Measurements from ENCODE around the gene MBLAC2.
A peak's percentile ranks its signal among the peaks of the same experiment; 100 is the strongest.

MBLAC2 gene

GRCh38 chr5:90474235-90475107, at the start of gene MBLAC2, which contains the start of gene POLR3G:
Gene MBLAC2 (minus strand): TSS chr5:90474771. CDS start chr5:90474292, 479 bp downstream.
Gene POLR3G (plus strand): TSS chr5:90474864. CDS start chr5:90485568, 10,704 bp downstream.
- DNase-seq (ENCODE audit: low read depth in 2 of 2), result peak; percentile 92 to 94

GRCh38 chr5:90519081-90519480, 44.5 kb upstream of the MBLAC2 start:
- DNase-seq (ENCODE audit: low read depth in 2 of 2), result no peak

- no peak for DNase-seq (ENCODE audit: low read depth in 2 of 2)
Observed at GRCh38 chr5:90518661-90519060, 44.1 kb upstream of the MBLAC2 start.

- DNase-seq (ENCODE audit: low read depth in 2 of 2), result no peak
Observed at GRCh38 chr5:90514520-90514919, 39.9 kb upstream of the MBLAC2 start.

- no peak for DNase-seq (ENCODE audit: low read depth in 2 of 2)
Observed at GRCh38 chr5:90510438-90510837, 35.9 kb upstream of the MBLAC2 start.

- no peak for DNase-seq (ENCODE audit: low read depth in 2 of 2)
Observed at GRCh38 chr5:90506221-90506620, 31.6 kb upstream of the MBLAC2 start.

- DNase-seq (ENCODE audit: low read depth in 2 of 2), result no peak
Observed at GRCh38 chr5:90504743-90505142, 30.2 kb upstream of the MBLAC2 start.

- no peak for DNase-seq (ENCODE audit: low read depth in 2 of 2)
Observed at GRCh38 chr5:90503596-90503995, 29.0 kb upstream of the MBLAC2 start.

- no peak for DNase-seq (ENCODE audit: low read depth in 2 of 2)
Observed at GRCh38 chr5:90495146-90495545, 20.6 kb upstream of the MBLAC2 start.

- no peak for DNase-seq (ENCODE audit: low read depth in 2 of 2)
Observed at GRCh38 chr5:90494043-90494442, 19.5 kb upstream of the MBLAC2 start.

GRCh38 chr5:90488791-90489190, 14.2 kb upstream of the MBLAC2 start:
- no peak for DNase-seq (ENCODE audit: low read depth in 2 of 2)

- no peak for DNase-seq (ENCODE audit: low read depth in 2 of 2)
Observed at GRCh38 chr5:90484540-90484939, 10.0 kb upstream of the MBLAC2 start.

- no peak for DNase-seq (ENCODE audit: low read depth in 2 of 2)
Observed at GRCh38 chr5:90483206-90483605, 8.6 kb upstream of the MBLAC2 start.

- no peak for DNase-seq (ENCODE audit: low read depth in 2 of 2)
Observed at GRCh38 chr5:90480699-90481098, 6.1 kb upstream of the MBLAC2 start.

GRCh38 chr5:90479611-90480385, 5.2 kb upstream of the MBLAC2 start:
- DNase-seq (ENCODE audit: low read depth in 2 of 2), result no peak

GRCh38 chr5:90477621-90478215, 3.1 kb upstream of the MBLAC2 start:
- no peak for DNase-seq (ENCODE audit: low read depth in 2 of 2)

- no peak for DNase-seq (ENCODE audit: low read depth in 2 of 2)
Observed at GRCh38 chr5:90477073-90477472, 2.5 kb upstream of the MBLAC2 start.

- DNase-seq (ENCODE audit: low read depth in 2 of 2), result no peak
Observed at GRCh38 chr5:90476391-90476790, 1.8 kb upstream of the MBLAC2 start.

GRCh38 chr5:90475436-90475980, 937 bp upstream of the MBLAC2 start:
- DNase-seq (ENCODE audit: low read depth in 2 of 2), result no peak

GRCh38 chr5:90473396-90474234, 956 bp downstream of the MBLAC2 start:
- peak; percentile 3 to 5 for DNase-seq (ENCODE audit: low read depth in 2 of 2)

- DNase-seq (ENCODE audit: low read depth in 2 of 2), result no peak
Observed at GRCh38 chr5:90472783-90473395, 1.7 kb downstream of the MBLAC2 start.
